BJ (cell line): ENCODE measurements around the gene GNPTAB. TPM values are rescaled to one million over a fixed set of nuclear protein-coding genes. Genes with fewer than 3 reads are reported as not detected.
"Not testable (repeated sequence)": the region's sequence is repeated elsewhere in the genome, so short reads cannot be mapped to it uniquely, and the experiment has no call there.

Experiments used
- CTCF ChIA-PET: fragments of 350-600 bp; formaldehyde crosslinking; extraction: SDS; loops from one replicate; lab custom pipeline; 2021; ENCODE audit warnings: antibody characterized with exemption, inconsistent platforms; lab: Yijun Ruan, JAX
- POLR2A ChIA-PET: fragments of 300-600 bp; sonication (Branson Sonifier 250); formaldehyde crosslinking; extraction: SDS; loops from one replicate; lab custom pipeline; 2021; ENCODE audit warnings: antibody characterized with exemption; lab: Charles Lee
- DNase-seq: peaks from one replicate; pipeline ENCODE4 v3.0.0-alpha.2; 2011; ENCODE audit warnings: low read depth
- H3K27me3 ChIP-seq: 2 replicates; pipeline ENCODE4 v1.6.0; 2011; ENCODE audit warnings: low read length; ENCODE audit not compliant: control insufficient read depth, insufficient read depth
- H3K36me3 ChIP-seq: 2 replicates; pipeline ENCODE4 v1.5.1; 2011; ENCODE audit warnings: low read length; ENCODE audit not compliant: control insufficient read depth, insufficient read depth
- H3K4me3 ChIP-seq: 2 replicates; pipeline ENCODE4 v1.5.1; 2011; ENCODE audit warnings: low read depth, mild to moderate bottlenecking, control low read depth, low read length
- polyA plus RNA-seq: library from polyadenylated mRNA; depleted of rRNA; stranded (reverse); fragments of >200 nt; gene quantifications from 2 replicates; pipeline ENCODE4 v1.2.3, GENCODE V29; 2011
- TF ChIP-seq, protein P1 (sequence below): IDR thresholded peaks from 2 replicates; pipeline ENCODE4 v1.5.1; 2011; ENCODE audit warnings: low read depth, mild to moderate bottlenecking, control low read depth, inconsistent platforms, low read length, moderate library complexity; ENCODE audit not compliant: insufficient read depth

Gene GNPTAB
- polyA plus RNA-seq, 1 experiment: 20.5 TPM

DNA sequence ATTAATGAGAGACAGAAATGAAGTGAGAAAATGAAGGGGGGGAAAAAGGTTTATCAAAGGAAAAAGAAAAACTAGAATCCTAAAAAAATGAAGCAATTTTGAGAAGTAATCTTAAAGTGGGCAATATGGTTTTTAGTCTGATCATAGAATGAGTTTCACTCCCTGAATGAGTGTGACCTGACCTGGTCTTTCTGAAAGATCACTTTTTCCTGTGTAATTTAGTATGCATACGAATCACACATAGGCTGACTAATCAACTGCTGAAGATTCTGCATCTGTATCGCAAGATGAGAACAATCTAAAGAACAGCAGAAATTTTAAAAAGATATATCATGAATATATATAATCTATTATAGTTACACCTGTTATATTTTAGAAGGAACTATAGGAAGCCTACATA lies 11.3 kb downstream of the GNPTAB start:
- ChIA-PET CTCF (interaction anchor here (0.5 to 0.9 kb wide), 2 partner anchors 10 to 16 kb away, joined by 3 read pairs; no protein-coding TSS in a partner anchor), POLR2A (no interaction called here)
- Histone ChIP-seq H3K4me3 (no peak overlapping the region), H3K36me3 (no peaks in the 10 kb centered on the region; the same call in 1 of the 2 replicates), H3K27me3 (no peaks in the 10 kb centered on the region)
- DNase-seq: no peak
- TF ChIP-seq, protein P1, sequence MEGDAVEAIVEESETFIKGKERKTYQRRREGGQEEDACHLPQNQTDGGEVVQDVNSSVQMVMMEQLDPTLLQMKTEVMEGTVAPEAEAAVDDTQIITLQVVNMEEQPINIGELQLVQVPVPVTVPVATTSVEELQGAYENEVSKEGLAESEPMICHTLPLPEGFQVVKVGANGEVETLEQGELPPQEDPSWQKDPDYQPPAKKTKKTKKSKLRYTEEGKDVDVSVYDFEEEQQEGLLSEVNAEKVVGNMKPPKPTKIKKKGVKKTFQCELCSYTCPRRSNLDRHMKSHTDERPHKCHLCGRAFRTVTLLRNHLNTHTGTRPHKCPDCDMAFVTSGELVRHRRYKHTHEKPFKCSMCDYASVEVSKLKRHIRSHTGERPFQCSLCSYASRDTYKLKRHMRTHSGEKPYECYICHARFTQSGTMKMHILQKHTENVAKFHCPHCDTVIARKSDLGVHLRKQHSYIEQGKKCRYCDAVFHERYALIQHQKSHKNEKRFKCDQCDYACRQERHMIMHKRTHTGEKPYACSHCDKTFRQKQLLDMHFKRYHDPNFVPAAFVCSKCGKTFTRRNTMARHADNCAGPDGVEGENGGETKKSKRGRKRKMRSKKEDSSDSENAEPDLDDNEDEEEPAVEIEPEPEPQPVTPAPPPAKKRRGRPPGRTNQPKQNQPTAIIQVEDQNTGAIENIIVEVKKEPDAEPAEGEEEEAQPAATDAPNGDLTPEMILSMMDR: no peak

GRCh38 chr12:101818689-101819088 lies 12.1 kb downstream of the GNPTAB start:
- POLR2A ChIA-PET, H3K36me3 ChIP-seq: not testable (repeated sequence)
- CTCF ChIA-PET: interaction anchor here (1.0 to 6.0 kb wide), 2 partner anchors 12 to 13 kb away, joined by 3 to 26 read pairs; partner anchors contain the start of gene GNPTAB

GRCh38 chr12:101813117-101813516 lies 17.6 kb downstream of the GNPTAB start:
- TF ChIP-seq, protein P1: no peak
- POLR2A ChIA-PET: no interaction called here
- Histone ChIP-seq H3K36me3 (no peaks in the 10 kb centered on the region), H3K27me3 (no peaks in the 10 kb centered on the region), H3K4me3 (no peak overlapping the region)
- CTCF ChIA-PET: interaction anchor here (6.0 kb wide), 1 partner anchor 17 kb away, joined by 26 read pairs; the partner anchor contains the start of gene GNPTAB
- DNase-seq: no peak

More at GRCh38 chr12:101818689-101819088, 12.1 kb downstream of the GNPTAB start:
- not testable (repeated sequence) for H3K27me3 ChIP-seq, DNase-seq, H3K4me3 ChIP-seq

DNA sequence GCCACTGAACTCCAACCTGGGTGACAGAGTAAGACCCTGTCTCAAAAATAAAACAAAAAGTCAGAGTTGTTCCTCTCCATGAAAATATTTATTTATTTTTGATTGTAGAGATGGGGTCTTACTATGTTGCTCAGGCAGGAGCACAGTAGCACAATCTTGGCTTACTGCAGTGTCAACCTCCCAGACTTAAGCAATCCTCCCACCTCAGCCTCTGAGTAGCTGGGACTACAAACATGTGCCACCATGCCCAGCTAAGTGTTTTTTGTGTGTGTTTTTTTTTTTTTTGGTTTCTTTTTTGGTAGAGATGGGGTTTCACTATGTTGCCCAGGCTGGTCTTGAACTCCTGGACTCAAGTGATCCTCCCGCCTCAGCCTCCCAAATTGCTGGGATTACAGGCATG lies 18.0 kb downstream of the GNPTAB start:
- not testable (repeated sequence) for DNase-seq, H3K36me3 ChIP-seq, H3K4me3 ChIP-seq, H3K27me3 ChIP-seq
- ChIA-PET CTCF (interaction anchor here (1.1 kb wide), 1 partner anchor 18 kb away, joined by 6 read pairs; the partner anchor contains the start of gene GNPTAB), POLR2A (interaction anchor here (0.6 kb wide), 2 partner anchors 39 to 643 kb away, joined by 3 read pairs; no protein-coding TSS in a partner anchor)

DNA sequence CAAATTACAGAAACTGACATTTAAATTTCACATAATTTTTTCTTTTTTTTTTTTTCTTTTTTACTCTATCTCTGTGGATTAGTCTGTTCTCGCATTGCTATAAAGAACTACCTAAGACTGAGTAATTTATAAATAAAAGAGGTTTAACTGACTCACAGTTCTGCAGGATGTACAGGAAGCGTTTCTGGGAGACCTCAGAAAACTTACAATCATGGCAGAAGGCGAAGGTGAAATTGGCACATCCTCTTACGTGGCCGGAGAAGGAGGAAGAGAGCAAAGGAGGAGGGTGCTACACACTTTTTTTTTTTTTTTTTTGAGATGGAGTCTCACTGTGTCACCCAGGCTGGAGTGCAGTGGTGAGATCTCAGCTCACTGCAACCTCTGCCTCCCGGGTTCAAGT lies 19.4 kb downstream of the GNPTAB start:
- H3K36me3 ChIP-seq, DNase-seq, POLR2A ChIA-PET, H3K4me3 ChIP-seq, H3K27me3 ChIP-seq: not testable (repeated sequence)
- CTCF ChIA-PET: interaction anchor here (1.1 kb wide), 1 partner anchor 19 kb away, joined by 6 read pairs; the partner anchor contains the start of gene GNPTAB

- Histone ChIP-seq H3K27me3 (no peaks in the 10 kb centered on the region), H3K4me3 (no peak overlapping the region), H3K36me3 (no peaks in the 10 kb centered on the region)
- POLR2A ChIA-PET: no interaction called here
- TF ChIP-seq, protein P1: no peak
- DNase-seq: no peak
- CTCF ChIA-PET: no interaction called here
Measured at GRCh38 chr12:101809208-101809607, 21.6 kb downstream of the GNPTAB start.

DNA sequence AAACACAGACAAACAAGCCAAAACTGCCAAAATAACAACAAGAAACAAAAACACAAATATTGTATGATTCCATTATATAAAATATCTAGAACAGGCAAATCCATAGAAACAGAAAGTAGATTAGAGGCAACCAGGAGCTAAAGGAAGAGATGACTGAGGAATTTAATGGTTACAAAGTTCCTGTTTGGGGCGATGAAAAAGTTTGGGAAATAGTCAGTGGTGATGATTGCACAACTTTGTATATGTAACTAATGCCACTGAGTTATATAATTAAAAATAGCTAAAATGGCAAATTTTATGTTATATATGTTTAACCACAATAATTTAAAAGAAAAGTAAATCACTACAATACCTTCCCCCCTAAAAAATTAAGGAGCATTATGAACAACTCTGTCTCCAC lies 24.5 kb downstream of the GNPTAB start:
- POLR2A ChIA-PET: no interaction called here
- no peaks in the 10 kb centered on the region for H3K36me3 ChIP-seq

More for the DNA sequence above, 24.5 kb downstream of the GNPTAB start:
- H3K27me3 ChIP-seq: no peaks in the 10 kb centered on the region
- TF ChIP-seq, protein P1: no peak
- H3K4me3 ChIP-seq: no peak overlapping the region
- DNase-seq: no peak
- CTCF ChIA-PET: interaction anchor here (0.8 to 1.5 kb wide), 2 partner anchors 12 to 25 kb away, joined by 3 to 8 read pairs; partner anchors contain the start of gene GNPTAB
